Measurements from ENCODE around the gene FCSK.

- TF ChIP-seq CTCF (IDR thresholded peaks at IDR 0.05; ENCODE audit: insufficient read depth, low read length, poor library complexity, severe bottlenecking) (no peak), EZH2phosphoT487 (conservative IDR thresholded peaks at IDR 0.05; ENCODE audit: low read length) (no peak)
Observed at GRCh38 chr16:70448075-70448474, 6.3 kb upstream of the FCSK start.

Measured in SU-DHL-6 (cell line).